GM19023 (cell line): ENCODE results near the gene SLC9A9.

ENCODE experiments used
- ATAC-seq: cut with Tn5 transposase; IDR thresholded peaks from one replicate; pipeline ENCODE4 v1.9.1; 2021; ENCODE audit warnings: mild to moderate bottlenecking, moderate library complexity; ENCODE audit not compliant: unreplicated experiment

Gene SLC9A9

DNA sequence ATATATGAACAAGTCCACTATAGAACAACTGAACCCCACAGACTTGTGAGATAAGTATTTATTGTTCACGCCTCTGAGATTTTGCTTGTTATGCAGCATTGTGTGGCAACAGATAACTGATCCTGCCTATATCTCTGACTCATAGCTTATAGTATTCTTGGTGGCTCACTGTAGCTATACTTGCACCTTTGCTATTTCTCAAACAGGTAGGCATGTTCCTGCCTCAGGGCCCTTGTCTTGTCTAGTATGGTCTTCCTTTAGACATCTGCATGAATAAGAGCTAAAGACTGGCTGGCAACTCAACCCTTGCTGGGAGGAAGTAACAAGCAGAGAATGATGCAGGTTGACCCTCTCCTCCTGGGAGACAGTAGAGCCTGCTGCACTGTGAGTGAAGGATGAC is 472.6 kb downstream of the SLC9A9 start:
- no peak for ATAC-seq

DNA sequence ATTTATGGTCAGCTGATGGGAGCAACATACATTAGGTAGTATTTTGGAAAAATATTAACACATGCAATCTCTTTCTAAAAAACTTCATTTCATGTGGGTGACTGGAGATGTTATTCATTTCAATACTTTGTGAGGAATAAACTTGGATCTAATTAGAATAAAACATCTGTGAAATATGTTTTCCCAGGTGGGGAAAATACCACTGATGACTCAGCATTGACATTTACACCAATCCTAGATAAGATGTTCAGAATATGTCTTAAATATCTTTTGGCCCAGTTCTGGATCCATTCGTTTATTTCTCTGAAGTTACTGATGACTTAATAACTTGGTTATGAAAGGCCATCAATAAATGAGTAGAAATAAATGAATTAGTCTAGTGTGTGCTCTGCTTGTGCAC is 481.1 kb downstream of the SLC9A9 start:
- no peak for ATAC-seq

DNA sequence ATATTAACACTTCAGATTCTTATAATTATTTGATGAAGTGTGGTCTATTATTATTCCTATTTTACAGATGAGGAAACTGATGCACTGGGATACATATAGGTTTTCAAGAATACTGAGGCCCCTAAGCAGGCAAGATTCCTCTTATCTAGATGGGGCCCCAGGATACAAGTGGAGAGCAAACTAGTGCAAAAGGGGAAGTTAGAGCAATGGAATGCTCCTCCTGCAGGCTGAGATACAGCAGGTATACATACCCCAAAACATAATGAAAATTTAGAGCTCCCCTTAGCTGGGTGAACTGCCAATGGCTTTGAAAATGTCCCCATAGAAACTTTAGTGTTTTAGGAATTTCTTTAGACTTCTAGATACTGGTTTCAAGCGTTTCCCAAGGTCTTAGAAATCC is 481.6 kb downstream of the SLC9A9 start:
- no peak for ATAC-seq

DNA sequence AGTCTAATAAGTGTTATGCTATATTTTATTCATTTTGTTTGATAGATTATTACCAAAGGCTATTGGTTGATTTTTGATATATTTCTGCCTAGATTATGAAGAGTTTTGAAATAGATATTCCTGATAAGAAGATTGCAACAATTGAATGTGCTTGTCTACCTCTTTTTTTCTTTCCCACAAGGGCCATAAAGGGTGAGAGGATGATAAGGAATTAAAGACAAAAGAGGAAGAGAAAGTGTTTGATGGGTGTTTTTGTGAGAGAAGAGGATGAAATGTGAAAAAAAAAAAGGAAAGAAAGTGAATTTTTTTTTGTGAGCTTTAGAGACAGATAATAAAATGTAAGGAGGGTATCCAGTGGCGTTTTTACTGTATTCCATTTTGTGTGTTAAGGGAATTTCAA is 484.3 kb downstream of the SLC9A9 start:
- ATAC-seq, result no peak

DNA sequence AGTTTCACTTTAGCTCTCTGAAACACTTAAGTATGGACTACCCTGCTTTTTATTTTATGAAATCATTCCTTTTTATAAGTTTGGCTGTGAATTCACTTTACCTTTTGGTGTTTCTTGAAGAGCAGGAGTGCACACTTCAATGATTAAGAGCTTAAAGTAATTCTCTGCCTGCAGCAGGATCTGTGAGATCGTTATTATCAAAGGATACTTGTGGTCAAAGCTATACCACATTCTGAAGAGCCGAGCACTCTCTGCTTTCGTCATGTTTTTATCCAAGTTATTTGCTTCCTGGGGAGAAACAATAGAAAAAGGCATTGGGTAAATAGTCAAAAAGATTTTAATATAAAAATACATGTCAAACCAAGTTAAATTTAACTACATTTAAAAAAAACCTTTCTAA is 485.0 kb downstream of the SLC9A9 start:
- ATAC-seq, result no peak

DNA sequence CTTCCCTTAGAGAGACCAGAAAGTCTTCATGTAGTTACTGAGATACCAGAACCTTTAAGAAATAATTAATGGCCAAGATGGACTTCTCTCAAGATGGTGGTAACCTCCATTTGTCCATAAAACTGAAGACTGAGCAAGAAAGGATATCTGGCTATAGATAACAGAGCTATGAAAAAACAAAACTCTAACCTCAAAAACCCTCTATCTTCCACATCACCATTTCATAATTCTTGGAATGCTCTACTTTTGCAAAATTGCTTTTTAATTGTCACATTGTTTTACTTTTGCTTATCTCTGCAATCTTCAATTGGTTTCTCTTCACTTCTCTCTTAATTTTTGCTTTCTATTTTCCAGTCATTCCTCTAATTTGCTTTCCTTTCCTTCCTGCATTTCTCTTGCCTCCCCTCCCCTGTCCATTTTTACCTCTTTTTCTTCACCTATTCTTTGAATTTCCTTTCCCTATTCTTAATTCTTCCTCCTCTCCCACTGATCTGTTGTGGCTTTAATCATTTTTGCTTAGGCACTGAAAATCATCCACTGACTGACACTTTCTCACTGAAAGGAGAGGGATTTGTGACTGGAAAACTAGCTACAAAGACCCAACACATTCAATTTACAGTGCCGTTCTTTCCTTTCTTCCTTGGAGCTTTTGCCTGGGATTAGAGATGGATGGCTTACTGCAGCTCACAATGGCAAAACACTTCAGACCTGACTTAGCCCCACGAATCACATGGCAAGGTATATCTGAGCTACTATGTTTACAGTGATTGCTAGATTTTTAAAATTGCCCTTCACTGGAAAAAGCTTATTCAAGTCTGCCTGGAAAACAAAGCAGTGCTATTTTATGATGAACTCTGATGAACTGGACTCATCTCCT is 485.9 kb downstream of the SLC9A9 start:
- no peak for ATAC-seq

DNA sequence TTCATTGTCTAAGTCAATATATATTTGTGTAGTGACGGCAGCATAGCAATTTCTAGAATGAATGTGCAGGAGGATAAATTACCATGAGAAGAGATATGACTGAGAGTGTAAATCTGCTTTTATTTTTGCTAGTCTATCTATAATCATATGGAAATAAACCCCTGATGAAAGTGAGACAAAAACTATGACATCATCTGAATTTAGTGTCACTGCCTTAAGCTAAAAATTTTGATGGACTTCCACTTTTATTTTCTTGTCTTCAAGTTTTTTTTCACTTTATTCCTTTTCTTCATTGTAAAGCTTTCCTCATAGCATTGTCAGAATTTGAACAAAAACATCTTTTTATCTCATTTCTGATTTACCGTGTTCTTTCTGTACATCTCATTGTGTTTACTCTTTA is 486.7 kb downstream of the SLC9A9 start:
- no peak for ATAC-seq

DNA sequence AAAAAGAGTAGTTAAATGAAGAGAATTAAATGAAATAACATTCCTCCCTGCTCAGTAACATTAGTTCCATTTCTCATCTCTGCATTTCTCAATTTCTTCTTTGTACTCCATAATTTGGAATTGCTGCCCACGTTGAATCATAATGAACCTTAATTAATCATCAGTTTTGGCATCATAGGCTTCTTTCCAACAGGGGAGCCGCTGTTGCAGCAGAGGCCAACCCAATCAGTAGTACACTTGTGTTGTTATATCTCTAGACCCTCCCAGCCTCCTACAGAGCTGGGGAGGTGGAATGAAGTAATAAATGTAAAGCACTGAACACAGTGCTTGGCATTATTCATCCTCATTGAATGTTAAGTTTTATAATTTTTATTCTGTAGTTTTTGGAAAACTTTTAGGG is 488.0 kb downstream of the SLC9A9 start:
- no peak for ATAC-seq

DNA sequence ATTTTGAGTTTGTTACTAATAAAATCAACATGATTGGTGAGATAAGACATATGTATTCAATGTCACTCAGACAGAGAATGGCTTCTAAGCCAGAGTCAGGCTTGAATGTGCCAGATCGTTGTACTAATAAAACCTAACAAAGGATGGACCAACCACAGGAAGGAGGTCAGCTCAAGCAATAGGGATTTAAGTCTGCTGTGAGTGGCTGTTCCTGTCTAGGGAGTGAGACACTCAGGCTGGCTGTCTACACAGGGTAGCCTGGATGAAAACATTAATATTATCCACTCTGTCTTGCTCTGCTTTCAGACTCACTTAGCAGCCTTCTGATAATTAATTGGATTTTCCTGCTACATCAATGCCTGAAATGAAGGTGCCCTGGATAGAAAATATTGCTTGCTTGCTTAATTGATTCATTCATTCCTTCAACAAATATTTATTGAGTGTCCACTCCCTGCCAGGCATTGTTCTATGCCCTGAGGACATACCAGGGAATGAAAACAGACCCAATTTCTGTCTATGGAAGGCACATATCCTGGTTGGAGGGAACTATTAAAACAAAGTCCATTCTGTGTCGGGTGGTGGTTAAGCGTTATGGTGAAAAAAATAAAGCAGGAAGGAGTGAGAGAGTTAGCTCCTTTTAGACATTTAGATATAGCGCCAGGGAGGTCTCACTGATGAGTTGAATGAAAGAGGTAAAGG is 489.3 kb downstream of the SLC9A9 start:
- ATAC-seq, result no peak

DNA sequence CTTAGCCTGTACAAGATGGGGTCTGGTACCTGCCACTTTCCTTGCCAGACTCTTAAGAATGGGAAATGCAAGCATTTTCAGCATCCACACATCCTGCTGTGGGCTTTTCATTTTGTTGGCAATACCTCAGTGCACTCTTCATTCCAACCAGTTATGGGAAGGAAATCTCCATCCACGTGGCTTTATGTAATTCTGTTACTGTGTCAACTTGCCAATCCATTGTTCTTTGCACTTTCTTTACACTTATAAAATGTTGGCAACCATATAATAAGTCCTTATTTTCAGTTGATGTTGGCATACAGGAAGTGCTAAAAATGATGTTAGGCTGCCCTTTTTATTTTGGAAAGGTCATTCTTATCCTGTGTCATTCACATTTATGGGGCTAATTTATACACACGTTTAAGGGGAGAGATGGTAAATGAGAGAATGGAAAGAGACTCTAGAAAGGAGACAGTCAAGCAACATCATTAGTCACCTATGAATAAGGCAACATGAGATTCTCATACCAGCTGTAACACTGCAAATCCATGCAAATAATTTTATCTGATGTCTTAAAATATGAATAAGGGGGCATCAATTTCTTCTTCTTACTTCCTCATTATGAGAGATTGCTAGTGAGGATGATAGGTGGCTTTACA is 490.0 kb downstream of the SLC9A9 start:
- no peak for ATAC-seq

DNA sequence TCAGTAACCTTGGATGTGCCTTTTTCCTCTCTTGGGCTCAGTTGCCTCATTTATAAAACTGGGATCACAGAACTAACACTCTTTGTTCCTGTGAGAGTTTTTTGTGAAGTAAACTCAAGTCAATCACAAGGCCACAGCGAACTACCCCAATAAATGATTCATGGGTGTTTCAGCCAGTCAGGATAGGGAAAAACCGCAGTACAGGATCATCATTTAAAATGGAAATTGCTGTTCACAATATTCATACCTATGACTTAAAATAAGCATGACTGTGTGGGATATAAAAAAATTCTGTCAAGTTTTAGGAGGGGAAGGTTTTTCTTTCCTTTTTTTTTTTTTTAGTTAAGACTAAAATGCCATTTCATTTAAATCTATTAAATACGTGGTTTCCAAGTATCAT is 490.6 kb downstream of the SLC9A9 start:
- ATAC-seq, result no peak

DNA sequence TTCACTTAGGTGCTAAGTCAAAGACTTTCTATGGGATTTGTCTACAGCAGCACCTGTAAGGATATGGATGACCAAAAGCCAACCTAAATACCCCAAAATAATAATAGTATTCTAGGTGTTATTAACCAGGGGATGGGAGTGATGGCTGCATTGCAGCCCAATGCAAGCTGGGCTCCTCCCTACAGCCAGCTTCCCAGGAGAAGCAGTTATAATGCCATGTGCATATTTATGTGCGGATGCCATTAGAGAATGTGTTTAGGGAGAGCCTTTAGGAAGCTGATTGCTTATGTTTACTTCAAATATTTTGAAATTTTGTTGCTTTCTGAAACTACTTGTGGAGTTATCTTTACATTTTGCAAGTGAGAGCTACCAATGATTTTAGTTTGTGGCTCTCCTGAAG is 491.4 kb downstream of the SLC9A9 start:
- no peak for ATAC-seq

DNA sequence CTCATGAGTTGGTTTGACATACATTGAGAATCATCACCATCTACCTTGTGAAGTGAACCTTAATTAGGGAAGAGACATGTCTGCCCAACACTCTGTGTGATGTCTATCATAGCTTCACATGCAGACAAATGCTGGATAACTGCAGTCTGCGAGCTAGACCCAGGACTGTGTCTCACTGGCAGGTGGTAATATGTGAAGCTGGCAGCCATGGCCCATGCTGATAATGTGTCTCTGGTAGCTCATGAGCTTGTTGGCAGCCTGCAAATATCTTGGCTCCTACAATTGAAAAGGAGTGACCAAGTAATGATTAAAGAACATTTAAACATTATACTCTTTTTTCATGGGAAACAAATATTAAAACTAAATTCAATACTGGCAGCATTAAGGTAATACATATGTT is 493.9 kb downstream of the SLC9A9 start:
- ATAC-seq, result no peak

DNA sequence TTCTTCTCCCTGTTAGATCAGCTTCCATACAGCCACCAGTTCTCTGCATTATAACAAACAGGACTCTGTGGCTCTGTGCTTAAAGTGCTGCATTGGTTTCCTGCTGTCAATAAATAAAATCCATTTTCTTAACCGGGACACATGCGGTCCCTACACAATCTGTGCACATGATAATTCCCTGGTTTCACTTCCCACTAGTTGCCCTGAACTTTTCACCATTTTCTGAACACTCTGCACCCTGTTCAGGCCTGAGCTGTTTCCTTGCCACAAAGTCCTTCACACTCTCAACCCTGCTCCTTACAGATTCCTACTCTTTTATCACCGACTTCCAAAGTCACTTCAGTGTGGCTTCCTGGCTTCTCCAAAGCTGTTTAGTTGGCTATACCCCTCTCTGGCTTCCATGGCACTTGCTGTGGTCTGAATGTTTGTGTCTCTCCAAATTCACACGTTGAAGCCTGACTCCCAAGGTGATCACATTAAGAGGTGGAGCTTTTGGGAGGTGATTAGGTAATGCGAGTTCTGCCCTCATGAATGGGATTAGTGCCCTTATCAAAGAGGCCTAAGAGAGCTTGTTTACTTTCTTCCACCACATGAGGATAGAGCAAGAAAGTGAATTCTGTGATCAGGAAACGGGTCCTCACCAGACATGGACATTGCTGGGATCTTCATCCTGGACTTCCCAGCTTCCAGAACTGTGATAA is 495.3 kb downstream of the SLC9A9 start:
- ATAC-seq, result no peak

DNA sequence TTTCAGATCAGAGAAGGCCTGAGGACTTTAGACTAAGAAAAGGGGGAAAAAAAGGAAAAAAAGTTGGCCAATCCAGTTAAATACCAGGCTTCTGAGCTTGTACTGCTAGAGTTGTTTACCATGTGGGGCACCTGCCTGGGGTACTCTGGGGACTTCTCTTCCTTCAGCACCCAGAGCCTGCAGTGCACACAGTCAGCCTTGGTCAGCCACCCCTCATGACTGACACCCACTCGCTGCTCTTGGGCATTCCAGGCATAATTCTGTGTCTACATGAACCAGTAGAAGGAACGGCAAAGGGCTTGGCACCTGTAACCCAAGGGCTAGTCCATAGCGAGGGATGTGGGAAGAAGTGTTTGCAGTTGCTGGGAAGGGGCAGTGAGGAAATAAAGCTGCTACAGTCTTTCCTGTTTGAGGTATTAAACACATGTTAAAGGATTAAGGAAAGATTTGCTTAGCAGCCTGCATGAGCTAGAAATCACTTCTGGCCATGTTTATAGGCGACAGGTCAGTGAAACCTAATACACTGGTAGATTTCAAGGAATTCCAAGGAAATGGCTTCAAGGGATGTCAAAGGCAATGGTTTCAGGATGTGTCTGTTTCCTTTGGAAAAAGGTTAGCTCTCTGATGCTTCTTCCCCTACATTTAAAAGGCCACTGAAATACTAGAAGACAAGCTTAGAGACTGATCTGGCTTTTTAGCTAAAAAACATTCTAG is 496.2 kb downstream of the SLC9A9 start:
- no peak for ATAC-seq

DNA sequence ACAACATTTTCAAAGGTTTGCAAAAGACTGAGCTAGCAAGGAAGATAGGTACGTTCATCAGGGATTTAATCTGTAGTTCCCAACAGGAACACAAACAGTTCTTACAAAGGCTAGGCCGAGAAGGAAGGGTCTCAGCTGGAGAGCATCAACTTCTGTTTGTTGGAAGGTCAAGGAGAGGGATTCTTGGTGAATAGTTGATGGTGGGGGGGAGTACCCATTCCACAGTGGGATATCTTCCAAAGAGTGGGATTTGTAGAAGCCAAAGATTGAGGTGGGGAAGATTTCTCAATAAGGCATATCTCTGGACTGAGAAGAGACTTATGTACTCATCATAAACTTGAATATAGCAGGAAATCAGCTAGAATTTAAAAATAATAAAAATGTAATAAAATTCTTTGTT is 496.9 kb downstream of the SLC9A9 start:
- no peak for ATAC-seq

DNA sequence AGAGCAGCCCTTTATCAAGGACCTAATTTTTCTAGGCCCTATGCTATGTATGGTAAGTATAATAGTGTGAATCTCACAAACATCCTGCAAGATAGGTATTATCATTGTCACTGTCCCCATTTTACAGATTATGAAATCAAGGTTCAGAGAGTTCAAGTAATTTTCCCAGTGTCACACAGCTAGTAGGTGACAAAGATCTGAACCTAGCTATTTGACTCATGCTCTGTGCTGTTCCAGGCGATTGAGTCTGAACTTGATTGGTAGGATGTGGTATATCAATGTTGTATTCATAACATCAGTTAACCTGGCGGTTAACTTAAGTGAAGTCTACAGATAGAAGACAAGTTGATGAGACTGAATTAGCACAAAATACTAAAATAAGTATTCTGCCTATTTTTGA is 498.8 kb downstream of the SLC9A9 start:
- no peak for ATAC-seq

DNA sequence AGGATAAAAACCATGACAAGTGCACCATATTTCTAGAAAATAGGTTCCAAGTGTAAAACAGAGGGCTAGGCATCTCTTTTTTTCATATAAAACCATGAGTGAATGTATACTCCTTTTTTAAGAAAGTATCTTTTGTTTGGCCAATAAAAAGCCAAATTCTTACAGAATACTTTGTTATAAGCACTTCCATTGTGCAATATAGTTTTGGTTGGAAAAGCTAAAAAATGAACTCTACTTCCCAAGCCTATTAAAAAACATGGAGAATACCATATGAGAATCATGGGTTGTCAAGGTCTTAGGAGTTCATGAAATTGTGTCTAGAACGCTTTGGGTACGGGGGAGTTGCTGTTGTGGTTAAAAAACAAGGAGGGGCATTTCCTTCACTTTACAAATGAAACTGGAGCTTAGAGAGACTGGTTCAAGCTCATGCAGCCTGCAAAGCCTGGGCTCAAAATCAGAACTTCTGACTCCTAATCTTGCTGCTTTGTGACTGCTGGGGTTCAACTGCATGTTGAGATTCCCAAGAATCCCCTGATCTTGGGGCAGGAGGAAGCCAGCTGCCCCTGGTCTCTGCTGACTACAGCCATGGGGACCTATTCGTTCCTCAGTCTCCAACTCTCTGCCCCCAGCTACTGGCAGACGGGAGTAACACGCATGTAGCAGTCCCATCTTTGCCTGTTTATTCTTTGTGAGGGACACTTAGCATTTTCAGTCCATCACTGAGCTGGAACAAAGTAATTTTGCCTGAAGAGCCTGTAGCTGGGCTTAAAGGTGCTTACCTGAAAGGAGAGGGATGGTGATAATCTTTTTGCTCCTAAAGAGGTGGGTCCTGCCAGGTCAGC is 499.6 kb downstream of the SLC9A9 start:
- no peak for ATAC-seq

DNA sequence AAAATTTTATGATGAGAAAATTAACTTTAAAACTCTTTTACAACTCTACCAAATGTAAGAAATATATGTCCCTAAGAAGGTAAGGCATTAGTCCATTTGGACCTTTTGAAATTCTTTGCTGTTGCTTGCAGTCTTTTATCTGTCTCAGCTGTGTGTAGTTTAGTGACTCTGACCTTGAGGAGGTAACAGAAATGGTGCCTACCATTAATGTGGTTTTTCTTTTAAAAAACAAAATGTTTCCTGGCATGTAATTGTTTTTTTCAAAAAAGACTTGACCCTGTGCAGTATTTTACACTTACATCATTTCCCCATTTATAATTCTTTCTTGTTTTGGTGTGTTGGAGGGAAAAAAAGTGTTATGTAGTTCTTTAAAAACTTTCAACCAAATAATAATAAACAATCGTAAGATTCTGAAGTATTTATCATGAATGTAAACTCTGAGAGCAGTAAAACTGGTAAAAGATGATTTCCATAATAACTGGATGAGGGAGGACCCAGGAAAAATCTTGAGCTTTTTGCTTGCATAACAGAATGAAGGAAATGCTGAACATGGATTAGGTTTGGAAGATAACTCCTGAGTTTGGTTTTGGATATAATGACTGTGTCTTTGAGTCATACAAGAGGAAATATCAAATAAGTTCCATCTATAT is 503.6 kb downstream of the SLC9A9 start:
- ATAC-seq, result no peak
